ENCODE results near the gene OBSL1.

GRCh38 chr2:219533930-219534661 is 37.2 kb downstream of the OBSL1 start:
- TF ChIP-seq CEBPB (IDR thresholded peaks at IDR 0.05; ENCODE audit: low read depth, low read length) (no peak), USF2 (IDR thresholded peaks at IDR 0.05; ENCODE audit: low read depth, low read length) (no peak), CTCF (conservative IDR thresholded peaks at IDR 0.05; ENCODE audit: low read depth, low read length) (no peak), NFE2L2 (IDR thresholded peaks at IDR 0.05; ENCODE audit: low read depth, low read length) (no peak), MXI1 (IDR thresholded peaks at IDR 0.05; ENCODE audit: borderline replicate concordance, low read depth, low read length) (no peak), CHD1 (IDR thresholded peaks at IDR 0.05; ENCODE audit: low read depth, low read length) (no peak), POLR2A (IDR thresholded peaks at IDR 0.05; ENCODE audit: low read depth, low read length) (no peak), RFX5 (IDR thresholded peaks at IDR 0.05; ENCODE audit: low read depth, low read length) (no peak), SMC3 (IDR thresholded peaks at IDR 0.05; ENCODE audit: low read depth, low read length) (no peak), RCOR1 (IDR thresholded peaks at IDR 0.05; ENCODE audit: insufficient replicate concordance, low read length) (no peak), RAD21 (IDR thresholded peaks at IDR 0.05; ENCODE audit: low read length) (no peak), ELK1 (IDR thresholded peaks at IDR 0.05; ENCODE audit: borderline replicate concordance, low read depth, low read length) (no peak), BHLHE40 (IDR thresholded peaks at IDR 0.05; ENCODE audit: low read depth, low read length) (no peak), FOS (IDR thresholded peaks at IDR 0.05; ENCODE audit: low read depth, low read length) (no peak)
